Activated CD4-positive, alpha-beta T cell treated with anti-CD3 and anti-CD28 coated beads, Interleukin-2, amount 50 U/mL, for 16 hours (primary cell): ENCODE measurements around the gene GASK1A.

Experiments used
- DNase-seq: peaks from one replicate; pipeline ENCODE4 v3.0.0-alpha.2; 2020

Gene GASK1A

DNA sequence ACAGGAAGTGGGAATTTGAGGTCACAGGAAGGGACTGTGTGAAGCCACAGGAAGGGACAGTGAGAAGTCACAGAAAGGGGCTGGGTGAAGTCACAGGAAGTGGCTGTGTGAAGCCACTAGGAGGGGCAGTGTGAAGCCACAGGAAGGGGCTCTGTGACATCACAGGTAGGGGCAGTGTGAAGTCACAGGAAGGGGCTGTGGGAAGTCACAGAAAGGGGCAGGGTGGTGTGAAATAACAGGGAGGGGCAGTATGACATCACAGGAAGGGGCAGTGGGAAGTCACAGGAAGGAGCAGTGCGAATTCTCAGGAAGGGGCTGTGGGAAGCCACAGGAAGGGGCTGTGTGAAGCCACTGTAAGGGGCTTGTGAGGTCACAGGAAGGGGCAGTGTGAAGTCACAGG, 35.8 kb downstream of the GASK1A start:
- DNase-seq = no peak

- DNase-seq = no peak
Measured at GRCh38 chr3:43015572-43015971, 36.5 kb downstream of the GASK1A start.

GRCh38 chr3:43015991-43016865, 37.1 kb downstream of the GASK1A start:
- no peak for DNase-seq

DNA sequence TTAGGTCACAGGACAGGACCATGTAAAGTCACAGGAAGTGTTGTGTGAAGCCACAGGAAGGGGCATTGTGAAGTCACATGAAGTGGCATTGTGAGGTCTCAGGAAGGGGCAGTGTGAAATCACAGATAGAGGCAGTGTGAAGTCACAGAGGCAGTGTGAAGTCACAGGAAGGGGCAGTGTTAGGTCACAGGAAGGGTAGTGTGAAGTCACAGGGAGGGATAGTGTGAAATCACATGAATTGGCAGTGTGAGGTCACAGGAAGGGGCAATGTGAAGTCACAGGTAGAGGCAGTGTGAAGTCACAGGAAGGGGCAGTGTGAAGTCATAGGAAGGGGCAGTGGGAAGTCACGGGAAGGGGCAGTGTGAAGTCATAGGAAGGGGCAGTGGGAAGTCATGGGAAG, 37.9 kb downstream of the GASK1A start:
- no peak for DNase-seq

GRCh38 chr3:43017593-43018195, 38.6 kb downstream of the GASK1A start:
- no peak for DNase-seq

DNA sequence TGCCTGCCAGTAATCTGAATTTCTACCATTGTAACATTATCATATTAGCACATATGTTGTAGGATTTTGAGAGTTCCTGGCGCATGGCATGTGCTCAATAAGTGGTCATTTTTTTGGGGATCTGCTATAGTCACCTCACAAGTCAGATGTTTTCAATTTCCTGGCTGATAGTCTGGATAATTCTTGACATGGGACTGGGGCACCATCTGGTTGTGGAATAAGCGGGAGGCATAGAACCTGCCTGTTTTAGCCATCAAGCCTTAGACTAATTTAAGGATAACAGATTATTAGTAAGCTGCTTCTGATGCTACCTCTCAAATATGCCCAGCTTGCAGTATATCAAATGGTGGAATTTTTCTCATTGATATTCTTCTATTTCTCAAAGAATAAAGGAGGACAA, 39.1 kb downstream of the GASK1A start:
- DNase-seq = no peak

DNA sequence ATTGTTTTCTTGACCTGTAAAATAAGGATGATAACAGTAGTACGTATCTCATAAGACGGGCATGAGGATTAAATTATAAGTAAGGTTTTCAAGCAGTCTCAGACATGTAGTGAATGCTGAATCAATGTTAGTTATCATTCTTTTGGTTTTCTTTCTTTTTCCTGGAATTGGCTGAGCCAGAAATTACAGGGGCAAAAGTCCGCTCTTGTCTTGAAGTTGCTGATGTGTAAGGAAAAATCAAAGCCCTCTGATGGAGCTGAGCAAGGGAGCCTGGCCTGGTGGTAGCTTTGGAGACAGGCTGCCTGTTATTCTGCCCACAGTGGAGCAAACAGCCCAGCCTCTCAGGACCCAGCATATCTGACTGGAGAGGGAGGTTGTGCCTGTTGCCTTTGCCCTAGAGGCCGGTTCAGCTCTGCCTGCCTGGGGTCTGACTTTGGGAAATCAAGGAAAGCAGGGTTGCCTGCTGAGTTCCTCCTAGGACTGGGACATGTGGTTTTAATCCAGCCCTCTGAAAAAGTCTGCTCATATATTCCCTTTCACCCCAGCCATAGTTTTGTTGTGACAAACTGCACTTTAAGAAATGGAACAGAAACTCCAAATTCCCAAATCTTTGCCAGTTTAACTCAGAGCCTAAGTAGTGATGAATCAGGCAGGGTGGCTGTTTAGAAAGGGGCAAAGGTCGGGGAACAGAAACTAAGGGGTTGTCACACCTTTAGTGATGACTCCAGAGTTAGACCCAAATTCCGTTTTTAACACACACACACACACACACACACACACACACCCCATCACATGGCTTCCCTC, 40.1 kb downstream of the GASK1A start:
- DNase-seq = no peak

DNA sequence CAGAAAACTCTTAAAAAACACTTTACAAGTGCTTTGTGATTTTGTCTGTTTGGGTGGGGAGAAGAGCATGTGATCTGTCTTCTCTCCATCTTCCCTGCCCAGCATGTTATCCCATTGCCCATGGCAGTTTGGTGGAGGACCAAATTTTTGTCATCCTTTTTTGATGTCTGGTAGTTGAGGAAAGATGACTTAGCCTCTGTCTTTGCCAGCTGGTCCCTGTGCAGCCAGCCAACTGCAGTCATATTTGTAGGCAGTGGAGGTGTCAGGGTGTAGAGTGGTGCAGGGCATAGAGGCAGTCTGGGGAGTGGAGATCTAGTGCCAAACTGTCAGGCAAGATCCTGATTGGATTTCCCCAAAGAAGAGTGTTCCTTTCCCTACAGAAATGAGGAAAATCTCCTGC, 40.7 kb downstream of the GASK1A start:
- no peak for DNase-seq

DNA sequence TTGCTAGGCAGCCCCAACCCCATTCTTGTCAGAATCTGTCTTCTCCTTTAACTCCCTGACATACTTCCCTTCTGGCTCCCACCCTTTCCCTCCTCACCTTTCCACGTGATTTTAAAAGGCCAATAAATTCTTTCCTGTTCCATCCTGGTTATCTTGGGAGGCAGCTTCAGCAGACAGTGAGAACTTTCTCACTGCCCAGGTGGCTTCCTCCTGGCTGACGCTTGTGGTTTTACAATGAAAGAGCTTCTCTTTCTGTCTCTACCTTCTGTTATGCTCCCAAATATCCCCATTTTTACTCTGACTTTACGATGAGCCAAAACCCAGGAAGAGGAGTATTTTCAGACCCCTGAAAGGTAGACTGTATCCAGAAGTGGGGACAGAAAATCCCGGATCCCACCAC, 42.1 kb downstream of the GASK1A start:
- no peak for DNase-seq

GRCh38 chr3:43022121-43022520, 43.0 kb downstream of the GASK1A start:
- DNase-seq = no peak

DNA sequence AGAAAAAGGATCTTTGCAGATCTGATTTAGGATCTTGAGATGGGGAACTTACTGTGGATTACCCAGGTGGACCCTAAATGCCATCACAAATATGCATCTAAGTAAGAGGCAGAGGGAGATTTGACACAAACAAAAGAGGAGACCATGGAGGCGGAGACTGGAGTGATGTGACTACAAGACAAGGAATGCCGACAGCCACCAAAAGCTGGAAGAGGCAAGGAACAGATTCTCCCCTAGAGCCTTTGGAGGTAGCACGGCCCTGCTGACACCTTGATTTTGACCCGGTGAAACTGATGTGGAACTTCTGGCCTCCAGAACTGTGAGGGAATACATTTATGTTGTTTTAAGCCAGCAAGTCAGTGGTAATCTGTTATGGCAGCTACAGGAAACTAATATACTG, 44.0 kb downstream of the GASK1A start:
- no peak for DNase-seq

- DNase-seq = no peak
Measured at GRCh38 chr3:43023746-43024145, 44.6 kb downstream of the GASK1A start.

- peak; percentile 58 for DNase-seq
Measured at GRCh38 chr3:43024181-43024885, 45.2 kb downstream of the GASK1A start.

GRCh38 chr3:43025423-43025822, 46.3 kb downstream of the GASK1A start:
- no peak for DNase-seq

DNA sequence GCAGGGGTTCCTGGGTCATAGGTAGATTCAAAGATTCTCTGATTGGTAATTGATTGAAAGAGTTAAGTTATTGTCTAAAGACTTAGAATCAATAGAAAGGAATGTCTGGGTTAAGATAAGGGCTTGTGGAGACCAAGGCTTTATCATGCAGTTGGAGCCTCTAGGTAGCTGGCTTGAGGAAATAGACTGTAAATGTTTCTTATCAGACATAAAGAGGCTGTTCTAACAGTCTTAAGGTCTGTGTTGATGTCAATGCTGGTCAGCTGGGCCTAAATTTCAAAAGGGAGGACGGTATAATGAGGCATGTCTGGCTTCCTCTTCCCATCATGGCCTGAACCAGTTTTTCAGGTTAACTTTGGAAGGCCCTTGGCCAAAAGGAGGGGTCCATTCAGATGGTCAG, 48.9 kb downstream of the GASK1A start:
- no peak for DNase-seq

GRCh38 chr3:43028678-43029490, 49.8 kb downstream of the GASK1A start:
- DNase-seq = no peak

- no peak for DNase-seq
Measured at GRCh38 chr3:43030162-43030935, 51.2 kb downstream of the GASK1A start.

DNA sequence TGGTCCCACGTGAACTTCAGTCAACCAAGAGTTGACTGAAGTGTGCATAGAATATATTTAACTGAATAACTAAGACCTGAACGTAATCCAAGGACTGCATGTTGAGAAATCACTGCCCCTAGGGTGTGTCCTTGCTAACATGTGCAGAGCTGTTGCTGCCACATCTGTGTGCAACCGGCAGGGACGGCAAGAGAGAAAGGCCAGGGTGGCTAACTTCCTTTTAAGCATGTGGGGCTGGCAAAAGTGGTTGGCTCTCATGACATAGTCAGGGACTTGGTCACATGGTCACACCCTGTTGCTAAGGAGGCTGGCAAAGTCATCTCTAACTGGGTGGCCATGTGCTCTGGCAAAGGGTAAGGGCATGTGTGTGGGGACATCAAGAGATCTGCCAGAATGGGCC, 52.4 kb downstream of the GASK1A start:
- DNase-seq = no peak

DNA sequence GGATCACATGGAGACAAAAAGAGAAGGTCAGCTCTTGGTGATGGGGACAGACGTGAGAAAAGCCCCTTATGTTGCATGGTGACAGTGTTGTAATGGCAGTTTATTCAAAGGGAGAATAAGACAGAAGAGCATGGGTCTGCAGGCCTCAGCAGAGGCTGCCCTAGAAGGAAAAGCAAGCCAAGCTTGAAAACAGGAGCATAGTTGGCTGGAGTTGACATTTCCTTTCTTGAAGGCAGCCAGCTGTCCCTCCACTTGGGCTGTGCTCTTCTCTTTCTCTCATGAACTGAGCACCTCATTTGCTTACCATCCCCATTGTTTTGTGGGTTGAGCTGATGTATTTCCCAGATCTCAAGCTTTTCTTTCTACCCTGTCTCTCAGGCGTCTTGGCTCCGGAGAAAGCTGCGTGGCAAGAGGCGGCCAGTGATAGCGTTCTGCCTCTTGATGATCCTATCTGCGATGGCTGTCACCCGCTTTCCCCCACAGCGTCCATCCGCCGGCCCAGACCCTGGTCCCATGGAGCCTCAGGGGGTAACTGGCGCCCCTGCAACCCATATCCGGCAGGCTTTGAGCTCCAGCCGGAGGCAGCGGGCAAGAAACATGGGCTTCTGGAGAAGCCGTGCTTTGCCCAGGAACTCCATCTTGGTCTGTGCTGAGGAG, 52.9 kb downstream of the GASK1A start:
- no peak for DNase-seq
